GM06990 (cell line): ENCODE data around the gene TPSG1.
"Not testable (repeated sequence)": the region's sequence is repeated elsewhere in the genome, so short reads cannot be mapped to it uniquely, and the experiment has no call there.

Experiments
- DNase-seq: peaks from one replicate; pipeline ENCODE4 v3.0.0-alpha.2; 2011; ENCODE audit not compliant: insufficient read length; ENCODE audit errors: extremely low read depth
- H3K27me3 ChIP-seq: replicated peaks from 2 replicates; pipeline ENCODE4 v1.6.0; 2011; ENCODE audit warnings: low read length; ENCODE audit not compliant: control insufficient read depth, insufficient read depth
- H3K36me3 ChIP-seq: 2 replicates; pipeline ENCODE4 v1.5.1; 2011; ENCODE audit warnings: low read length; ENCODE audit not compliant: control insufficient read depth, insufficient read depth
- H3K4me3 ChIP-seq: replicated peaks from 2 replicates; pipeline ENCODE4 v1.5.1; 2011; ENCODE audit warnings: low read depth, mild to moderate bottlenecking, control low read depth, low read length
- TF ChIP-seq, protein P1 (sequence below): IDR thresholded peaks from 2 replicates; pipeline ENCODE4 v1.5.1; 2011; ENCODE audit warnings: low read length, control low read depth, mild to moderate bottlenecking, inconsistent platforms; ENCODE audit not compliant: insufficient read depth, poor library complexity, severe bottlenecking

TPSG1 gene

DNA sequence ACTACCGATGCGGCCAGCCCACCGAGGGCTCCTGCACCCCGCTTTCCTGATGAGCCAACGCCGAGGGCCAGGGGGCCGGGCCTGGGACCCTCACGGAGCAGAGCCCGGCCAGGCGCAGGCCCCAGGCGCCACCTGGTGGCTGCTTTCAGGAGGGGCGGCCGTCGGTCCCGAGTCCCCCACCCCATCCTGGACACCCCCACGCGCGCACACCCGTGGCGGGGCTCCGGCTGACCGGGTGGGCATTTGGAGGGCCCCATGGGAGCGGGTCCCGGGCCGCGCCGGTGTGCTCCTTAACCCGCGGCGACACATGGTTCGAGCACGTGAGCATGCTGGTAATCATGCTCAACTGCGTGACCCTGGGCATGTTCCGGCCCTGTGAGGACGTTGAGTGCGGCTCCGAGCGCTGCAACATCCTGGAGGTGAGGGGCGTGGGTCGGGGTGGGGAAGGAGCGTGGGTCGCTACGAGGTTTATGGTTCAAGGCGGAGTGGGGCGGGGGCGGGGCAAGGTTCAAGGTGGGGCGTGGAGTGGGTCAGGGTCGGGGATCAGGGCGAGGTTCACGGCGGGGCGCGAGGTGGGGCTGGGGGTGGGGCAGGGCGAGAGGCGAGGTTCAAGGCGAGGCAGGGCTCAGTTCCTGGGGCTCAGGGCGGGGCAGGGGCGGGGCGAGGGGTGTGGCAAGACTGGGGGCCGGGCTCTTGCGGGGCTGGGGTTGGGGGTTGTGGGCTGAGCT, 30.2 kb downstream of the TPSG1 start:
- no peaks in the 10 kb centered on the region; the same call in 1 of the 2 replicates for H3K27me3 ChIP-seq
- TF ChIP-seq, protein P1, sequence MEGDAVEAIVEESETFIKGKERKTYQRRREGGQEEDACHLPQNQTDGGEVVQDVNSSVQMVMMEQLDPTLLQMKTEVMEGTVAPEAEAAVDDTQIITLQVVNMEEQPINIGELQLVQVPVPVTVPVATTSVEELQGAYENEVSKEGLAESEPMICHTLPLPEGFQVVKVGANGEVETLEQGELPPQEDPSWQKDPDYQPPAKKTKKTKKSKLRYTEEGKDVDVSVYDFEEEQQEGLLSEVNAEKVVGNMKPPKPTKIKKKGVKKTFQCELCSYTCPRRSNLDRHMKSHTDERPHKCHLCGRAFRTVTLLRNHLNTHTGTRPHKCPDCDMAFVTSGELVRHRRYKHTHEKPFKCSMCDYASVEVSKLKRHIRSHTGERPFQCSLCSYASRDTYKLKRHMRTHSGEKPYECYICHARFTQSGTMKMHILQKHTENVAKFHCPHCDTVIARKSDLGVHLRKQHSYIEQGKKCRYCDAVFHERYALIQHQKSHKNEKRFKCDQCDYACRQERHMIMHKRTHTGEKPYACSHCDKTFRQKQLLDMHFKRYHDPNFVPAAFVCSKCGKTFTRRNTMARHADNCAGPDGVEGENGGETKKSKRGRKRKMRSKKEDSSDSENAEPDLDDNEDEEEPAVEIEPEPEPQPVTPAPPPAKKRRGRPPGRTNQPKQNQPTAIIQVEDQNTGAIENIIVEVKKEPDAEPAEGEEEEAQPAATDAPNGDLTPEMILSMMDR = peak; percentile 58
- no peak overlapping the region for H3K4me3 ChIP-seq
- no peaks in the 10 kb centered on the region for H3K36me3 ChIP-seq
- no peak for DNase-seq

DNA sequence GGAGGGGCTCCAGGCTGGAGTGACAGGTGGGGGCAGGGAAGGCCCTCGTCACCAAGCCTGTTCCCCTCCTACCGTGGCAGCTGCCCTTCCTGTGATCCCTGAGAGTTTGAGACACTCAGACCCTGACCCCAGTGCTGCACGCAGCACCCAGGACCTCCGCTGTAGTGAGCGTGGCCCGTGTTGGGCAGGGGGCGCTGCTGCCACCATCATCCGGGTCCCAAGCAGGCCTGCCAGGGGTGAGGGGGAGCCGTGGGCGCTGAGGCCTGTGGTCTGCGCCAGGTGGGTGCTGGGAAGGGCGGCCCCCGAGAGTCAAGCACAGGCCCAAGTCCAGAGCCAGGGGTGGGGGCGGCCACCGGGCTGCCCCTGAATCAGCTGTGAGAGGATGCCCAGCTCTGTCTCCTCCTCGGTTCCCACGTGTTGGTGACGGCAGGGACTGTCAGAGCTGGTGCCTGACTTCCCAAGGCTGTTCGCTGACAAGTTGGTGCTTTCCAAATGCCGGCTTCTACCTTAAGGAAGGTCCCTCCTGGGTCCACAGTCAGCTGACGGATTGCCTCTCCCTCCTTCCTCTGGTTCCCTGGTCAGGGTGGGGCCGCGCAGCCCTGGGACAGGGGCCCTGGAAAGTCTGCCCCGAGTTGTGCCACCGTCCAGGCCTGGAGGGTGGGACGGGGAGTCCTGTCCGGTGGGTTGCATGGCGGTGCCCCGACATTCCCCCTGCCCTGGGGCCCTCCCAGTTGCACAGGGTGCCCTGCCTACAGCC, 31.1 kb downstream of the TPSG1 start:
- H3K36me3 ChIP-seq = no peaks in the 10 kb centered on the region
- no peak for DNase-seq
- TF ChIP-seq, protein P1 = no peak
- no peak overlapping the region for H3K4me3 ChIP-seq
- no peaks in the 10 kb centered on the region; the same call in 1 of the 2 replicates for H3K27me3 ChIP-seq

DNA sequence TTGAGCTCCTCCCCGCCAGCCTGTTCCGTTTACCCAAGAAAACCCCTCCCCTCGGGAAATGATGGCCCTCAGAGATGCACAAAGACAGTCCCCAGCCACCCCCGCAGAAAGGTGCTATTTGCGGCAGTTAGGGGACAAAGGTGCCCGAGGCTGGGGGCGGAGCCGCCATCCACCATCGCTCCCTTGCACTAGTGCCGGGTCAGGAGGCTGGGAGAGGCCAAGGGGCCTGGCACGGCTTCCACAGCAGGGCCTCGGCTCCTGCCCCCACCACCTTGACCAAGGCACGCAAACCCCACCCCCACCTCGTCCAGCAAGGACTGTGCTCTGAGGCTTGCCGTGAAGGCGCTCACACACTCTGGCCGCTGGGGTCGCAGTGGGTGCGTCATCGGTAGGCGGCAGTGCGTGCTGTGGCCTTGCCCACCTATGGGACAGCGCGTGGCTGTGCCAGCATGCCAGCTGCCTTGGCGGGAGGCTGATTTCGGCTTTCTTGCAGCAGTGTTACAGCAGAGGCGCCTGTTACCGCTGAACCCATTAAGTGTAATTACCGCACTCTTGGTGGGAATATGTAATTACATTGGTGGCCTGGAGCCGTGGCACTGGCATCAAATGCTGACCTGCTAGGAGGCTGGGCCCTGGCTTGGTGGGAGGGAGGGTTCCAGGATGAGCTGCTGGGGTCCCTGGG, 31.8 kb downstream of the TPSG1 start:
- TF ChIP-seq, protein P1 = no peak
- no peak overlapping the region for H3K4me3 ChIP-seq
- no peak for DNase-seq
- H3K27me3 ChIP-seq = no peaks in the 10 kb centered on the region; the same call in 1 of the 2 replicates
- no peaks in the 10 kb centered on the region for H3K36me3 ChIP-seq

DNA sequence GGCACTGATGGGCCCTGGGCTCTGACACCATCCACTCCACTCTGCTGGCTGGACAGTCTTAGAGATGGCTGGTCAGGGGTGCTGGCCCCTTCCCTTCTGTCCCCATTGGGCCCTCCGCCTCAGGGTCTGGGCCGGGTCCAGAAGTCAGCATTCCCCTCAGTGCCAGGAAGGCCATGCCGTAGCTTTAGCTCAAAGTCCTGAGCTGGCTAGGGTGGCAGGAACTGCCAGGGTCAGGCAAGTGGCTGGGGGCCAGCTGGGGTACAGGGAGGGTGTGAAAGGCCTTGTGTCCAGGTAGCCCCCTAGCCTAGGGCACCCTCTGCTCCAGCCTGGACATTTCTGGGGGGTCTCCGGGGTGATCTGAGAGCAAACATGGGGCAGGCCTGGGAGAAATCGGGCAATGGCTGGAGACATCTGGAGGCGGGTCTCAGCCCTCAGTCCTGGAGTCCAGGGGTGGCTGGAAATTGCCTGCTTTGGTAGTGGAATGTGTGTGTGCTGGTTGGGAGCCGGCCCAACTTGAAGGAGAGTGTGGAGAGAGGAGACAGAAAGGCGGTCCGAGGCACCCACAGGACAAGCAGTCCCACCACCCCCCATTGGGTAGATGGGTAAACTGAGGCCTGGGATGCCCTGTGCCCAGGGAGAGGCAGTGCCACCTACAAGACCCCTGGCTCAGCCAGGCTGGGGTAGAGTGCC, 32.5 kb downstream of the TPSG1 start:
- Histone ChIP-seq H3K36me3 (no peaks in the 10 kb centered on the region), H3K4me3 (no peak overlapping the region), H3K27me3 (no peaks in the 10 kb centered on the region; the same call in 1 of the 2 replicates)
- TF ChIP-seq, protein P1 = no peak
- no peak for DNase-seq

DNA sequence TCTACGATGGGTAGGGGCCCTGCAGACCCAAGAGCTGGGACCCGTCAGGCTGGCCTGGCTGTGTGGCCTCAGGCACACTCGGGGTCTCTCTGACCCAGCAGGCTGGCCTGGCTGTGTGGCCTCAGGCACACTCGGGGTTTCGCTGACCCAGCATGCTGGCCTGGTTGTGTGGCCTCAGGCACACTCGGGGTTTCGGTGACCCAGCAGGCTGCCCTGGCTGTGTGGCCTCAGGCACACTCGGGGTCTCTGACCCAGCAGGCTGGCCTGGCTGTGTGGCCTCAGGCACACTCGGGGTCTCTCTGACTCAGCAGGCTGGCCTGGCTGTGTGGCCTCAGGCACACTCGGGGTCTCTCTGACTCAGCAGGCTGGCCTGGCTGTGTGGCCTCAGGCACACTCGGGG, 34.3 kb downstream of the TPSG1 start:
- H3K36me3 ChIP-seq, DNase-seq, H3K27me3 ChIP-seq: not testable (repeated sequence)

More for the DNA sequence above, 34.3 kb downstream of the TPSG1 start:
- H3K4me3 ChIP-seq = not testable (repeated sequence)
